ENCODE data around the gene CFB.
A peak's percentile ranks its signal among the peaks of the same experiment; 100 is the strongest.

The CFB gene

DNA sequence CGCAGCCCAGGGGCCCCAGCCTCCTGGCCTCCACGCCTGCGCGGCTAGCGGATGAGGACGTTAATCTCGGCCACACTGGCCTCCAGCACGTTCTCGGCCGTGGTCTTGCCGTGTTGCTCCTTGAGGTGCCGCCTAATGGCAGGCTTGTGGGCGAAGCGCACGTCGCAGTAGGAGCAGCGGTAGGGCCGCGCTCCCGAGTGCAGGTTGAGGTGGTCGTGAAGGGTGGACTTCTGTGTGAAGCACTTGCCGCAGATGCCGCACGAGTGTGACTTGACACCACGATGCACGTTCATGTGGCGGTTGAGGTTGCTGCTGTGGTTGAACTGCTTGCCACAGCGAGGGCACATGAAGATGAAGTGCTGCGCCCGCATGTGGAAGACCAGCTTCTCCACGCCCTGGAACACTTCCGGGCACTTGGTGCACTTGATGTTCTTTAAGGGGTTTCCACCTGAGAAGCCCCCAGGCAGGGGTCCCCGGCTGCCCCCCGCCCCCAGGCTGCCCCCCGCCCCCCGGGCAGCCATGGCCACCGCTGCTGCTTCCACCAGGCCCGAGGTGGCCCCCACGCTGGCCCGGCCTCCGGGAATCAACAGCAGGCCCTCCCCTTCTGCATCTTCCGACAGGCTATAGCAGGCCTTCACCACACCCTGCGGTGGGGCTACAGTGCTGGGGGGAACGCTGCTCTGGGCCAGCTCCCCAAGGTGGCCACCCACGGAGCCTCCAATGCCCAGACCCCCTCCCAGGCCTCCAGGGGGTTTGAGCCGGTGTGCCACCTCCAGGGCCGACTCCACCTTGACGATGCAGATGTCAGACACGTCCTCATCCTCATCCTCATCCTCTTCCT, 45.8 kb upstream of the CFB start:
- DNase-seq (ENCODE audit: low read depth), result no peak
- no peak overlapping the region for H3K4me3 ChIP-seq (ENCODE audit: low read depth, low read length)
- TF ChIP-seq, protein P1, sequence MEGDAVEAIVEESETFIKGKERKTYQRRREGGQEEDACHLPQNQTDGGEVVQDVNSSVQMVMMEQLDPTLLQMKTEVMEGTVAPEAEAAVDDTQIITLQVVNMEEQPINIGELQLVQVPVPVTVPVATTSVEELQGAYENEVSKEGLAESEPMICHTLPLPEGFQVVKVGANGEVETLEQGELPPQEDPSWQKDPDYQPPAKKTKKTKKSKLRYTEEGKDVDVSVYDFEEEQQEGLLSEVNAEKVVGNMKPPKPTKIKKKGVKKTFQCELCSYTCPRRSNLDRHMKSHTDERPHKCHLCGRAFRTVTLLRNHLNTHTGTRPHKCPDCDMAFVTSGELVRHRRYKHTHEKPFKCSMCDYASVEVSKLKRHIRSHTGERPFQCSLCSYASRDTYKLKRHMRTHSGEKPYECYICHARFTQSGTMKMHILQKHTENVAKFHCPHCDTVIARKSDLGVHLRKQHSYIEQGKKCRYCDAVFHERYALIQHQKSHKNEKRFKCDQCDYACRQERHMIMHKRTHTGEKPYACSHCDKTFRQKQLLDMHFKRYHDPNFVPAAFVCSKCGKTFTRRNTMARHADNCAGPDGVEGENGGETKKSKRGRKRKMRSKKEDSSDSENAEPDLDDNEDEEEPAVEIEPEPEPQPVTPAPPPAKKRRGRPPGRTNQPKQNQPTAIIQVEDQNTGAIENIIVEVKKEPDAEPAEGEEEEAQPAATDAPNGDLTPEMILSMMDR (IDR thresholded peaks at IDR 0.05; ENCODE audit: insufficient read depth, low read depth, low read length, missing control alignments), result no peak

DNA sequence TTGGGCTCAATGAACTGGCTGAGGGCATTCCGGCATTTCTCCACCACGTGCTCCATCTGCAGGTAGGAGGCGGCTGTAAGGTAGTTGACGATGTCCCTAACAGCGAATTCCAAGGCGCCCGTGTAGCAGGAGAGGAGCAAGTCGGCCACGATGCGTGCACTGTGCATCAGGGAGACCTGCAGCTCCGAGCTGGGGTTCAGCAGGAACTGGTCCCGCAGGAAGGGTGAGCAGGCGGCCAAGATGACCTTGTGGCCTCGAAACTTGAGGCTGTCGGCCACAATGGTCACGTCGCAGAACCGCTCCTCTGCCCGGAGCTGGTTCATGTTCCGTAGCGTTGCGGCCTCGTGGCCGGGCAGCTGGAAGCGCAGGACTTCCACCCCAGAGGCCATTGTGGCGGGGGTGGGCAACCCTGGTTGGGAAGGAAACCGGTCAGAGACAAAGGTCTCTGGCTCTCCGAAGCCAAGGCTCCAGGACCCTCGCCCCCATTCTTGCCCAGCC, 44.9 kb upstream of the CFB start:
- H3K4me3 ChIP-seq (ENCODE audit: low read depth, low read length), result peak overlapping the region; percentile 62
- TF ChIP-seq, protein P1 (IDR thresholded peaks at IDR 0.05; ENCODE audit: insufficient read depth, low read depth, low read length, missing control alignments), result no peak
- DNase-seq (ENCODE audit: low read depth), result no peak

DNA sequence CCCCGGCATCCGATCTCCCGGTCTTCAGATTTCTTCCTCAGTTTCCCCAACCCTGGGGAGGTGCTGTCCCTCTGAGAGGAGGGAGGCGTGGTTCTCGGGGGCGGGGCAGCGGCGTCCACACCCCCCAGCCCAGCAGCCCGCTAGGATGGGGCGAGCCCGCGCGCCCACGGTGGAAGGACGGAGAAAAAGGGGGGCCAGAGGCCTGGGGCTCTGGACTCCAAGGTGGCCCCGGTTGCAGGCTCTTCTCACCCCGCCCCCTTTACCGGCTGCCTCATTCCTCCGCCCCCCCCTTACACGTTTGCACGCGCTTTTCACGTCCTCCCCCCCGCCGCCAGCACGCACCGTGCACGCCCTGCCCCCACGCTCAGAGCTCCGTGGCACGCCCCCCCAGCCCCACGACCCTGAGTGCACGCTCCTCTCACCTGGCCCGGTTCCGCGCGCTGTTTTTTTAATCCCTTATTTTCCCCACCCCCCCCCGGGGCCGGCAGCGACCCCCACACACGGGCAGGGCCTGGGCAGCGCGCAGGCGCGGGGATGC, 44.4 kb upstream of the CFB start:
- peak overlapping the region; percentile 62 for H3K4me3 ChIP-seq (ENCODE audit: low read depth, low read length)
- peak; percentile 82 for DNase-seq (ENCODE audit: low read depth)
- TF ChIP-seq, protein P1 (IDR thresholded peaks at IDR 0.05; ENCODE audit: insufficient read depth, low read depth, low read length, missing control alignments), result no peak

DNA sequence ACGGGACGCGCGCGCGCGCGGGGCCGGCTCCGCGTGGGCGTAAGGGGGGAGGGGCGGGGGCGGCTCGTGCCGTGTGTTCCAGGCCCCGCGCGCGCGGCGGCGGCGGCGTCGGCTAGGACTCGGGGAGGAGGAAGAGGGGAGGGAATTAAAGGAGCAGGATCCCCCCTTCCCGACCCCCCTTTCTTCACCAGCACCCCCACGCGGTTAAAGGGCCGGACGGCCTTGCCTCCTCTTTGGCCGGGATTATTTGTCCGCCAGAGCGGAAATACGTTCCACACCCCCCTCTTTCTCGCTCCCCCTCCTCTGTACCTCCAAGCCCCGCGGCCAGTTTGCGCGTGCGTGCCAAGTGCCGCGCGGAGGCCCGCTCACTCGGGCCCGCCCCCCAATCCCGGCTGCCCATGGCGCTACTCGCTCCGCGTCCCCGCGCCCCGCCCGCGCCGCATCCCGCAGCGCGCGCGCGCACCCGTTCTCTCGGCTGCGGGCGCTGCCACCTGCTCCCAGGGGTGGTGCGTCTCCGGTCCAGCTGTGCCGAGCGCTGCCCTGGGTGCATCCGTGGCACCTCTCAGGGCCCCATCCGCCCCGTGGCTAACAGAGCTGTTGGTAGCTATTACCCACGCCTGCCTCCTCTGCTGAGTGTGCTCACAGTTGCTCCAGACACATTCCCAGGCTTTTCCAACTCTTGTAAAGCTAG, 43.8 kb upstream of the CFB start, which contains the start of gene ZBTB12:
Gene ZBTB12, minus strand, starts transcription at position 134 of the 691 bp plus-strand sequence. CDS start 781 bp downstream, outside the sequence.
- TF ChIP-seq, protein P1 (IDR thresholded peaks at IDR 0.05; ENCODE audit: insufficient read depth, low read depth, low read length, missing control alignments), result no peak
- DNase-seq (ENCODE audit: low read depth), result peak; percentile 96

DNA sequence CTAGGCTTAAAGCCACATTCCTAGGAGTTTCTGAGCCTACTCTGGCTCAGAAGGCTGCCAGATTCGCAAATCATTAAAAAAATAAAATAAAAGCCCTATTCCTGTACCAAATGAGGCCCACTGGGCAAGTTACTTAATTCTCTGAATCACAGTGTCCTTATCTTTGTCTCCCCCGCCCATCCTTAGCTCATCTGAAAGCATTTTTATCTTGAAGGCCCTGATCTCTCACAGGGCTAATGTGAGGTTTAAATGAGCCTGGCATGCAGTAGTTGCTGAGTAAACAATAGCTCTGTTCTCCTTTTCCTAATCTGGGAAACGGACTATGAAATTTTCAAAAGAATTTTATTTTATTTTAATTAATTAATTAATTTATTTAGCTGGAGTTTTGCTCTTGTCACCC, 41.9 kb upstream of the CFB start:
- DNase-seq (ENCODE audit: low read depth), result no peak
- no peak overlapping the region for H3K4me3 ChIP-seq (ENCODE audit: low read depth, low read length)
- TF ChIP-seq, protein P1 (IDR thresholded peaks at IDR 0.05; ENCODE audit: insufficient read depth, low read depth, low read length, missing control alignments), result no peak

More for the DNA sequence above, 43.8 kb upstream of the CFB start, which contains the start of gene ZBTB12:
- H3K4me3 ChIP-seq (ENCODE audit: low read depth, low read length), result peak within 1 kb of the TSS; percentile 62

DNA sequence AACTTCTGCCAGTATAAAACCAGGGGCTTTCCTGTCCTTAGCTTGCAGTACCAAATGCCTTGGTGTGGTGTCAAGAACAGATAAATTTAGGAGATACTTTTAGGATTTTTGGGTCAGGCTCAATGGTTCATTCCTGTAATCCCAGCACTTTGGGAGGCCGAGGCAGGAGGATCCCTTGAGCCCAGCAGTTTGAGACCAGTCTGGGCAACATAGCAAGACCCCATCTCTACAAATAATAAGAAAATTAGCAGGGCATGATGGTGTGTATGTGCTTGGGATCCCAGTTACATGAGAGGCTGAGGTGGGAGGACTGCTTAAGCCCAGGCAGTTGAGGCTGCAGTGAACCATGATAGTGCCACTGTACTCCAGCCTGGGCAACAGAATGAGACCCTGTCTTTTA, 40.9 kb upstream of the CFB start:
- no peak for DNase-seq (ENCODE audit: low read depth)
- no peak overlapping the region for H3K4me3 ChIP-seq (ENCODE audit: low read depth, low read length)
- TF ChIP-seq, protein P1 (IDR thresholded peaks at IDR 0.05; ENCODE audit: insufficient read depth, low read depth, low read length, missing control alignments), result no peak

Measured in GM12865 (cell line).